Liver (tissue), 3 donors: ENCODE measurements around the gene AGBL4.

Experiments used
- ATF3 ChIP-seq: IDR thresholded peaks from 2 replicates; pipeline ENCODE4 v1.6.1; 2016; ENCODE audit warnings: antibody characterized with exemption
- CTCF ChIP-seq: fragments of 150-350 bp; IDR thresholded peaks from 2 replicates; pipeline ENCODE4 v1.5.1; 2017; ENCODE audit warnings: improper control_type of control experiment, low read depth, low read length; ENCODE audit not compliant: missing input control
- JUND ChIP-seq, 2 donors: IDR thresholded peaks; 2 replicates each; pipeline ENCODE4 v1.6.1; 2016; ENCODE audit warnings: antibody characterized with exemption in 2 of 2
- MAX ChIP-seq: IDR thresholded peaks from 2 replicates; pipeline ENCODE4 v1.6.1; 2016; ENCODE audit warnings: antibody characterized with exemption
- REST ChIP-seq: IDR thresholded peaks from 2 replicates; pipeline ENCODE4 v1.6.1; 2016; ENCODE audit warnings: antibody characterized with exemption, mild to moderate bottlenecking
- ZBTB33 ChIP-seq: IDR thresholded peaks from 2 replicates; pipeline ENCODE4 v1.6.1; 2016; ENCODE audit warnings: antibody characterized with exemption
- donor health status: healthy.
- donor health status: healthy.

GRCh38 chr1:48931506-48932192, 1092.1 kb downstream of the AGBL4 start:
- TF ChIP-seq CTCF (no peak), REST (no peak), ATF3 (no peak), ZBTB33 (no peak), JUND (IDR thresholded peaks at IDR 0.05) (no peak), MAX (no peak)
